Gastrocnemius medialis (tissue), 4 donors: Measurements from ENCODE around the gene FAM174B.

Source experiments
- POLR2A ChIP-seq, 2 donors: fragments of 450-650 bp; IDR thresholded peaks; one replicate each; pipeline ENCODE4 v1.6.1; 2017; ENCODE audit warnings: antibody characterized with exemption in 2 of 2, mild to moderate bottlenecking in 2 of 2, moderate library complexity in 2 of 2
- TF ChIP-seq, protein P1 (sequence below), 5 experiments: fragments of 450-650 bp in 3 of 5; fragments of 200-600 bp in 2 of 5; sonication (generic) in 2 of 5; IDR thresholded peaks in 4 of 5; conservative IDR thresholded peaks in 1 of 5; 1 replicate in 4 of 5; 2 replicates in 1 of 5; pipeline ENCODE4 v1.5.1; 2016 to 2019; ENCODE audit warnings: antibody characterized with exemption in 5 of 5, mild to moderate bottlenecking in 3 of 5, moderate library complexity in 3 of 5

DNA sequence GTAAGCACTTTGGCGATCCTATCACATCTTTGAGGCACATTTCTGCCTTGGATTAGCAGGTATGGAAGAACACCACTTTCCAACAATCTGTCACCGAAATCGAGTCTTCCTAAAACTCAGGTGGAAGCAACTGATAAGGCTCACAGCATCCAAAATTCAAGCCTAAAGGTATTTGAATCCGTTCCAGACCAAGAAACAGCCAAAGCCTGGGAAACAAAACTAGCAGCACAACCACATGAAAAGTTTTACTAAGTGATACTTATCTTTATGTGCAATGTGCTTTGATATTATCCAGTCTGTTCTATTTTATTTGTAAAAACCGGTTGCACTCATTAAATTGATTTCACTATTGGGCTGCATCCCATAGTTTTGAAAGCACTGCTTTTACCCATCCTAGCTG, 40.5 kb upstream of the FAM174B start:
- TF ChIP-seq, protein P1, sequence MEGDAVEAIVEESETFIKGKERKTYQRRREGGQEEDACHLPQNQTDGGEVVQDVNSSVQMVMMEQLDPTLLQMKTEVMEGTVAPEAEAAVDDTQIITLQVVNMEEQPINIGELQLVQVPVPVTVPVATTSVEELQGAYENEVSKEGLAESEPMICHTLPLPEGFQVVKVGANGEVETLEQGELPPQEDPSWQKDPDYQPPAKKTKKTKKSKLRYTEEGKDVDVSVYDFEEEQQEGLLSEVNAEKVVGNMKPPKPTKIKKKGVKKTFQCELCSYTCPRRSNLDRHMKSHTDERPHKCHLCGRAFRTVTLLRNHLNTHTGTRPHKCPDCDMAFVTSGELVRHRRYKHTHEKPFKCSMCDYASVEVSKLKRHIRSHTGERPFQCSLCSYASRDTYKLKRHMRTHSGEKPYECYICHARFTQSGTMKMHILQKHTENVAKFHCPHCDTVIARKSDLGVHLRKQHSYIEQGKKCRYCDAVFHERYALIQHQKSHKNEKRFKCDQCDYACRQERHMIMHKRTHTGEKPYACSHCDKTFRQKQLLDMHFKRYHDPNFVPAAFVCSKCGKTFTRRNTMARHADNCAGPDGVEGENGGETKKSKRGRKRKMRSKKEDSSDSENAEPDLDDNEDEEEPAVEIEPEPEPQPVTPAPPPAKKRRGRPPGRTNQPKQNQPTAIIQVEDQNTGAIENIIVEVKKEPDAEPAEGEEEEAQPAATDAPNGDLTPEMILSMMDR (IDR thresholded peaks at IDR 0.05 in 4 of 5, conservative IDR thresholded peaks at IDR 0.05 in 1 of 5): no peak
- TF ChIP-seq POLR2A (IDR thresholded peaks at IDR 0.05): no peak
